H1 (cell line): ENCODE results near the gene DUOXA2. TPM values are rescaled to one million over a fixed set of nuclear protein-coding genes. Genes with fewer than 3 reads are reported as not detected.
A peak's percentile ranks its signal among the peaks of the same experiment; 100 is the strongest.

Experiments
- CTCF ChIA-PET: fragments of 300-600 bp; sonication (Branson Sonifier 250); formaldehyde crosslinking; loops from one replicate; lab custom pipeline; 2021; ENCODE audit not compliant: partially characterized antibody; lab: Charles Lee
- POLR2A ChIA-PET: fragments of 300-600 bp; sonication (Branson Sonifier 250); formaldehyde crosslinking; loops from one replicate; lab custom pipeline; 2021; ENCODE audit warnings: inconsistent platforms; ENCODE audit not compliant: partially characterized antibody; lab: Charles Lee
- DNase-seq, 2 experiments: peaks; one replicate each; pipeline versions ENCODE4 v3.0.0 to v3.0.0-alpha.2; 2010 to 2022; ENCODE audit warnings: low spot score in 2 of 2, low read depth in 1 of 2, mixed read lengths in 1 of 2
- FAIRE-seq: peaks from 2 replicates; lab custom pipeline; 2011; peaks lifted over from hg19 to GRCh38; lab: Jason Lieb, UNC
- H2AFZ ChIP-seq: 2 replicates; pipeline ENCODE4 v1.8.1; 2012; ENCODE audit warnings: low read length, inconsistent platforms
- H2AK5ac ChIP-seq: 2 replicates; pipeline ENCODE4 v1.6.1; 2013; ENCODE audit warnings: low read depth, low read length
- H2BK120ac ChIP-seq: replicated peaks from 2 replicates; pipeline ENCODE3; 2013; ENCODE audit warnings: low read depth, low read length, inconsistent platforms
- H2BK12ac ChIP-seq: 2 replicates; pipeline ENCODE4 v1.6.1; 2013; ENCODE audit warnings: low read depth, low read length
- H2BK15ac ChIP-seq: 2 replicates; pipeline ENCODE4 v1.6.1; 2013; ENCODE audit warnings: low read length
- H2BK20ac ChIP-seq: 2 replicates; pipeline ENCODE4 v1.6.1; 2013; ENCODE audit warnings: low read length
- H2BK5ac ChIP-seq: 2 replicates; pipeline ENCODE4 v1.6.1; 2013; ENCODE audit warnings: low read depth, low read length
- H3K14ac ChIP-seq: 2 replicates; pipeline ENCODE4 v1.6.1; 2013; ENCODE audit warnings: inconsistent platforms; ENCODE audit not compliant: insufficient read length
- H3K18ac ChIP-seq: 2 replicates; pipeline ENCODE4 v1.6.1; 2013; ENCODE audit warnings: low read length; ENCODE audit errors: extremely low read depth
- H3K23ac ChIP-seq: 2 replicates; pipeline ENCODE4 v1.6.1; 2013; ENCODE audit warnings: inconsistent platforms; ENCODE audit not compliant: insufficient read length
- H3K23me2 ChIP-seq: 2 replicates; pipeline ENCODE4 v1.6.1; 2013; ENCODE audit warnings: low read depth, low read length
- H3K27ac ChIP-seq: 2 replicates; pipeline ENCODE4 v1.6.1; 2011; ENCODE audit warnings: low read depth, low read length, inconsistent platforms
- H3K27me3 ChIP-seq, 4 experiments: replicated peaks in 1 of 4; 1 replicate in 1 of 4; 2 replicates in 3 of 4; pipeline versions ENCODE4 v1.6.1 to v1.8.1; 2011 to 2013; ENCODE audit warnings: low read length in 3 of 4, mild to moderate bottlenecking in 3 of 4, inconsistent platforms in 2 of 4, mixed read lengths in 2 of 4, moderate library complexity in 1 of 4; ENCODE audit not compliant: control insufficient read depth in 3 of 4, insufficient read depth in 3 of 4; ENCODE audit errors: extremely low read depth in 1 of 4
- H3K36me3 ChIP-seq, 4 experiments: 2 replicates each; pipeline versions ENCODE4 v1.6.1 to v1.8.1; 2011 to 2013; ENCODE audit warnings: mild to moderate bottlenecking in 4 of 4, low read length in 3 of 4, moderate library complexity in 2 of 4, control low read depth in 1 of 4, inconsistent platforms in 1 of 4; ENCODE audit not compliant: insufficient read depth in 4 of 4, control insufficient read depth in 2 of 4
- H3K4ac ChIP-seq: replicated peaks from 2 replicates; pipeline ENCODE3; 2013; ENCODE audit warnings: low read length, low read depth, mixed read lengths, inconsistent platforms; ENCODE audit not compliant: insufficient read length
- H3K4me1 ChIP-seq, 4 experiments: replicated peaks in 1 of 4; 1 replicate in 1 of 4; 2 replicates in 3 of 4; pipeline versions ENCODE4 v1.6.1 to v1.8.1; 2011 to 2013; ENCODE audit warnings: low read length in 3 of 4, inconsistent platforms in 2 of 4, mixed read lengths in 1 of 4; ENCODE audit not compliant: insufficient read depth in 4 of 4, control insufficient read depth in 3 of 4
- H3K4me2 ChIP-seq, 2 experiments: 2 replicates each; pipeline versions ENCODE4 v1.6.1 to v1.8.1; 2011 to 2013; ENCODE audit warnings: low read depth in 2 of 2, low read length in 2 of 2, control low read depth in 1 of 2, inconsistent platforms in 1 of 2, mild to moderate bottlenecking in 1 of 2; ENCODE audit not compliant: insufficient read depth in 1 of 2
- H3K4me3 ChIP-seq, 4 experiments: fragments of 200-600, 300-600 bp in 1 of 4; sonication (generic), shearing (Covaris generic), sonication (Bioruptor Twin) in 1 of 4; 2 replicates each; pipeline versions ENCODE4 v1.5.1 to v1.8.1; 2011 to 2016; ENCODE audit warnings: low read length in 4 of 4, low read depth in 3 of 4, control low read depth in 2 of 4, inconsistent platforms in 2 of 4, mild to moderate bottlenecking in 2 of 4, mixed read lengths in 1 of 4, moderate library complexity in 1 of 4; ENCODE audit not compliant: insufficient read depth in 2 of 4; ENCODE audit errors: extremely low read depth in 1 of 4
- H3K56ac ChIP-seq: replicated peaks from 2 replicates; pipeline ENCODE3; 2013; ENCODE audit warnings: low read depth, mild to moderate bottlenecking, mixed read lengths, low read length, inconsistent platforms; ENCODE audit not compliant: insufficient read length
- H3K79me1 ChIP-seq: 2 replicates; pipeline ENCODE4 v1.6.1; 2013; ENCODE audit warnings: low read depth, low read length, control low read depth
- H3K79me2 ChIP-seq, 2 experiments: 2 replicates each; pipeline versions ENCODE4 v1.6.1 to v1.8.1; 2012 to 2013; ENCODE audit warnings: low read length in 2 of 2, mild to moderate bottlenecking in 2 of 2, inconsistent platforms in 1 of 2; ENCODE audit not compliant: insufficient read depth in 2 of 2, control insufficient read depth in 1 of 2
- H3K9ac ChIP-seq, 4 experiments: replicated peaks in 1 of 4; 1 replicate in 1 of 4; 2 replicates in 3 of 4; pipeline versions ENCODE4 v1.6.1 to v1.8.1; 2011 to 2013; ENCODE audit warnings: low read depth in 3 of 4, low read length in 3 of 4, control low read depth in 2 of 4, mild to moderate bottlenecking in 2 of 4, moderate library complexity in 2 of 4, inconsistent platforms in 1 of 4; ENCODE audit errors: extremely low read depth in 1 of 4
- H3K9me3 ChIP-seq, 2 experiments: 2 replicates each; pipeline versions ENCODE4 v1.6.1 to v1.8.1; 2012 to 2013; ENCODE audit warnings: mild to moderate bottlenecking in 2 of 2, moderate library complexity in 2 of 2, control low read depth in 1 of 2, inconsistent platforms in 1 of 2, low read depth in 1 of 2, low read length in 1 of 2, mixed read lengths in 1 of 2; ENCODE audit not compliant: insufficient read depth in 2 of 2
- H4K20me1 ChIP-seq, 2 experiments: replicated peaks in 1 of 2; 2 replicates each; pipeline versions ENCODE3 to v1.8.1; 2011 to 2013; ENCODE audit warnings: inconsistent platforms in 2 of 2, low read length in 2 of 2, mild to moderate bottlenecking in 1 of 2; ENCODE audit not compliant: insufficient read depth in 2 of 2, control insufficient read depth in 1 of 2
- H4K5ac ChIP-seq: 2 replicates; pipeline ENCODE4 v1.6.1; 2013; ENCODE audit warnings: low read length, low read depth, mixed read lengths, inconsistent platforms; ENCODE audit not compliant: insufficient read length
- H4K8ac ChIP-seq: 2 replicates; pipeline ENCODE4 v1.8.0; 2013; ENCODE audit warnings: mild to moderate bottlenecking, moderate library complexity, low read length, inconsistent platforms; ENCODE audit not compliant: insufficient read depth; ENCODE audit errors: extremely low read depth
- H4K91ac ChIP-seq: replicated peaks from 2 replicates; pipeline ENCODE3; 2013; ENCODE audit warnings: low read length, mixed read lengths, inconsistent platforms; ENCODE audit not compliant: insufficient read length
- BRCA1 ChIP-seq: IDR thresholded peaks from 2 replicates; pipeline ENCODE4 v1.6.1; 2012; ENCODE audit warnings: low read depth, low read length, improper control_type of control experiment
- CBX5 ChIP-seq: fragments of 300-800, 300-1000 bp; sonication (generic); IDR thresholded peaks from 2 replicates; pipeline ENCODE4 v1.7.1; 2016; ENCODE audit warnings: antibody characterized with exemption, low read length, low read depth
- CHD2 ChIP-seq: IDR thresholded peaks from 2 replicates; pipeline ENCODE4 v1.6.1; 2012; ENCODE audit warnings: low read length, improper control_type of control experiment
- HDAC2 ChIP-seq, 2 experiments: fragments of 300-600 bp in 1 of 2; sonication (generic) in 1 of 2; IDR thresholded peaks; 2 replicates each; pipeline ENCODE4 v1.6.1; 2011 to 2012; ENCODE audit warnings: low read depth in 2 of 2, low read length in 2 of 2, mild to moderate bottlenecking in 2 of 2, moderate library complexity in 2 of 2, borderline replicate concordance in 1 of 2, inconsistent platforms in 1 of 2
- NRF1 ChIP-seq: IDR thresholded peaks from 2 replicates; pipeline ENCODE4 v1.6.1; 2011; ENCODE audit warnings: mild to moderate bottlenecking, low read depth, low read length, improper control_type of control experiment
- PHF8 ChIP-seq: fragments of 200-600 bp; sonication (generic); conservative IDR thresholded peaks from 2 replicates; pipeline ENCODE4 v1.7.1; 2012; ENCODE audit warnings: low read depth, mild to moderate bottlenecking, inconsistent platforms, low read length, moderate library complexity
- POLR2A ChIP-seq, 2 experiments: IDR thresholded peaks; 1 replicate in 1 of 2; 2 replicates in 1 of 2; pipeline ENCODE4 v1.6.1; 2011; ENCODE audit warnings: low read depth in 2 of 2, low read length in 2 of 2, mild to moderate bottlenecking in 2 of 2; ENCODE audit errors: control extremely low read depth in 1 of 2
- RXRA ChIP-seq: IDR thresholded peaks from 2 replicates; pipeline ENCODE4 v1.6.1; 2011; ENCODE audit warnings: low read depth, mild to moderate bottlenecking, low read length, moderate library complexity; ENCODE audit not compliant: insufficient read depth
- SIX5 ChIP-seq: IDR thresholded peaks from 2 replicates; pipeline ENCODE4 v1.6.1; 2011; ENCODE audit warnings: mild to moderate bottlenecking, low read depth, low read length
- TAF7 ChIP-seq: optimal IDR thresholded peaks from 2 replicates; pipeline ENCODE3; 2011; ENCODE audit warnings: low read depth, mild to moderate bottlenecking, inconsistent platforms, low read length, moderate library complexity, borderline replicate concordance
- WGBS, 2 experiments: shearing (Covaris generic) in 1 of 2; methylation state at CpG; one replicate each; pipeline versions ENCODE4 v1.1.6 to v1.1.7; 2013 to 2015; ENCODE audit warnings: low lambda C conversion rate in 2 of 2, mixed read lengths in 2 of 2, inconsistent platforms in 1 of 2, low coverage in 1 of 2, missing lambda C conversion rate in 1 of 2; ENCODE audit not compliant: insufficient replicate concordance in 2 of 2, insufficient coverage in 1 of 2, insufficient read length in 1 of 2; ENCODE audit errors: extremely low coverage in 1 of 2, missing lambda C conversion rate in 1 of 2; 5-methylcytosine and 5-hydroxymethylcytosine counted together
- polyA plus RNA-seq, 7 experiments: library from polyadenylated mRNA; depleted of rRNA in 3 of 7; stranded (reverse) in 5 of 7; unstranded in 2 of 7; fragments of >200 nt in 5 of 7; fragments of 200-250 nt in 2 of 7; gene quantifications; 1 replicate in 5 of 7; 2 replicates in 1 of 7; 4 replicates in 1 of 7; pipeline versions ENCODE4 v1.2.1 to v1.2.3, GENCODE V29; 2011 to 2013; ENCODE audit warnings: missing spikeins in 2 of 7, mixed read lengths in 2 of 7
- total RNA-seq: library from RNA; stranded (reverse); fragmentation: NEBNext Ultra II Directional; extraction: Animal tissue kit (Norgen Biotek cat#: 25700); gene quantifications from 2 replicates; pipeline ENCODE4 v1.2.1, GENCODE V29; 2021
- TF ChIP-seq, protein P1 (sequence below), 3 experiments: IDR thresholded peaks; 1 replicate in 2 of 3; 2 replicates in 1 of 3; pipeline versions ENCODE4 v1.5.1 to v1.6.1; 2011; ENCODE audit warnings: low read length in 3 of 3, mild to moderate bottlenecking in 3 of 3, inconsistent platforms in 2 of 3, low read depth in 1 of 3, moderate library complexity in 1 of 3; ENCODE audit not compliant: insufficient read depth in 1 of 3; ENCODE audit errors: control extremely low read depth in 1 of 3

The DUOXA2 gene
- total and polyA plus RNA-seq, 2 of the 8 experiments (the other 6 are each of a cell fraction or from before 2014, with no cell fraction given), result 0.05 TPM; not detected in 1

DNA sequence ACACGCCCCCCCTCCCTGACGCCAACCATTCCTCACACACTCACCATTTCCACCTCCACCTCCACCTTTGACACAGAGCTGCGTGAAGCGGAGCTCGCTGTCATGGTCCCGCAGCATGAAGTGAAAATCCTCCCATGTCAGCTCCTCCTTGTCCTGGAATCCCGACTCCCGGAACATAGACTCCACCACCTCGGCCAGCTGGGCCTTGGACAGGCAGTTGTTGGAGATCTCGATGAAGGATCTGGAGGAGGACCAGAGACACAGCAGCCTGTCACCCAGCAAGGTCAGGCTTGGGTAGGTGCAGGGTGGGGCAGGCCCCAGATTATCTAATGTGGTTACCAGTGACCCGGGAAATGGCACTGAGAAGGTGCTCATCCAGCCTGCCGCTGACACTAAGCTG, 12.4 kb upstream of the DUOXA2 start:
- Histone ChIP-seq H2BK5ac (peak overlapping the region; percentile 41; the same call in 1 of the 2 replicates), H3K27me3 (peaks cover 0 to 7% (median 5%) of the 10 kb centered on the region in 4 experiments; a peak in 1 of 7 replicates), H2BK120ac (no peak overlapping the region), H3K23me2 (no peaks in the 10 kb centered on the region; the same call in 1 of the 2 replicates), H3K9ac (no peak overlapping the region), H2BK12ac (peak overlapping the region; percentile 62; the same call in 1 of the 2 replicates), H4K20me1 (no peaks in the 10 kb centered on the region), H2AFZ (no peak overlapping the region), H2BK20ac (0 out of 2 replicates have a peak overlapping the region, but pooled peaks have one; percentile 13), H3K79me1 (no peaks in the 10 kb centered on the region), H4K91ac (peak overlapping the region; percentile 68), H3K79me2 (no peaks in the 10 kb centered on the region), H2BK15ac (no peak overlapping the region), H4K8ac (no peak overlapping the region), H3K56ac (no peak overlapping the region), H3K36me3 (no peaks in the 10 kb centered on the region), H3K14ac (no peak overlapping the region), H3K4ac (no peak overlapping the region), H3K4me2 (peak overlapping the region; percentile 32 to 61; a peak in 1 of 4 replicates), H3K23ac (no peak overlapping the region), H3K18ac (no peak overlapping the region), H3K27ac (no peak overlapping the region), H2AK5ac (0 out of 2 replicates have a peak overlapping the region, but pooled peaks have one; percentile 79), H3K4me3 (no peak overlapping the region), H4K5ac (no peak overlapping the region), H3K9me3 (no peaks in the 10 kb centered on the region), H3K4me1 (peaks cover 0 to 11% (median 8%) of the 10 kb centered on the region in 4 experiments; a peak in 5 of 7 replicates)
- 91% methylated on average over 12 of the region's 12 CpGs; no CpG with 5 or more reads in 1 of the 2 experiments for WGBS, 2 experiments
- CTCF ChIA-PET, result interaction anchor here (0.7 to 2.1 kb wide), 4 partner anchors 13 to 25 kb away, joined by 3 to 8 read pairs (median 6); no protein-coding TSS in a partner anchor
- no peak for DNase-seq
- no peak for FAIRE-seq
- POLR2A ChIA-PET, result interaction anchor here (1.1 kb wide), 1 partner anchor 20 kb away, joined by 3 read pairs; no protein-coding TSS in a partner anchor
- TF ChIP-seq SIX5 (no peak), HDAC2 (IDR thresholded peaks at IDR 0.05; ENCODE audit: borderline replicate concordance in 1 of 2, low read depth in 2 of 2, low read length in 2 of 2) (no peak), POLR2A (IDR thresholded peaks at IDR 0.05; ENCODE audit: control extremely low read depth in 1 of 2, low read depth in 2 of 2, low read length in 2 of 2) (no peak), NRF1 (no peak), CBX5 (no peak), CHD2 (no peak), RXRA (no peak), TAF7 (no peak), PHF8 (no peak), BRCA1 (no peak)
- TF ChIP-seq, protein P1, sequence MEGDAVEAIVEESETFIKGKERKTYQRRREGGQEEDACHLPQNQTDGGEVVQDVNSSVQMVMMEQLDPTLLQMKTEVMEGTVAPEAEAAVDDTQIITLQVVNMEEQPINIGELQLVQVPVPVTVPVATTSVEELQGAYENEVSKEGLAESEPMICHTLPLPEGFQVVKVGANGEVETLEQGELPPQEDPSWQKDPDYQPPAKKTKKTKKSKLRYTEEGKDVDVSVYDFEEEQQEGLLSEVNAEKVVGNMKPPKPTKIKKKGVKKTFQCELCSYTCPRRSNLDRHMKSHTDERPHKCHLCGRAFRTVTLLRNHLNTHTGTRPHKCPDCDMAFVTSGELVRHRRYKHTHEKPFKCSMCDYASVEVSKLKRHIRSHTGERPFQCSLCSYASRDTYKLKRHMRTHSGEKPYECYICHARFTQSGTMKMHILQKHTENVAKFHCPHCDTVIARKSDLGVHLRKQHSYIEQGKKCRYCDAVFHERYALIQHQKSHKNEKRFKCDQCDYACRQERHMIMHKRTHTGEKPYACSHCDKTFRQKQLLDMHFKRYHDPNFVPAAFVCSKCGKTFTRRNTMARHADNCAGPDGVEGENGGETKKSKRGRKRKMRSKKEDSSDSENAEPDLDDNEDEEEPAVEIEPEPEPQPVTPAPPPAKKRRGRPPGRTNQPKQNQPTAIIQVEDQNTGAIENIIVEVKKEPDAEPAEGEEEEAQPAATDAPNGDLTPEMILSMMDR (IDR thresholded peaks at IDR 0.05; ENCODE audit: control extremely low read depth in 1 of 3, insufficient read depth in 1 of 3, low read depth in 1 of 3, low read length in 3 of 3), result no peak
